Activated CD8-positive, alpha-beta memory T cell treated with anti-CD3 and anti-CD28 coated beads, Interleukin-2, amount 10 ng/mL, durations not matched to agents 7 days and 5 days (primary cell): ENCODE measurements around the gene ADGRE2. TPM values are rescaled to one million over a fixed set of nuclear protein-coding genes. Genes with fewer than 3 reads are reported as not detected.

Experiments
- ATAC-seq: fragments of 150-1000 bp; cut with Tn5 transposase; one replicate; pipeline ENCODE4 v1.10.0; 2021; ENCODE audit warnings: moderate library complexity
- CTCF ChIA-PET: fragments of 350-600 bp; sonication (Branson Sonifier 250); formaldehyde crosslinking; loops from one replicate; lab custom pipeline; 2021; ENCODE audit warnings: antibody characterized with exemption; lab: Charles Lee
- DNase-seq: peaks from one replicate; pipeline ENCODE4 v3.0.0-alpha.2; 2020
- H3K27ac Mint-ChIP-seq: one replicate; pipeline ENCODE4 v1.8.0; 2021; ENCODE audit warnings: mild to moderate bottlenecking, mixed read lengths
- H3K27me3 Mint-ChIP-seq: one replicate; pipeline ENCODE4 v1.8.0; 2021; ENCODE audit warnings: mixed read lengths
- H3K36me3 Mint-ChIP-seq: one replicate; pipeline ENCODE4 v1.8.0; 2021; ENCODE audit warnings: mild to moderate bottlenecking, mixed read lengths
- H3K4me1 Mint-ChIP-seq: one replicate; pipeline ENCODE4 v1.8.0; 2021; ENCODE audit warnings: mixed read lengths
- H3K4me3 Mint-ChIP-seq: one replicate; pipeline ENCODE4 v1.8.0; 2021; ENCODE audit warnings: mild to moderate bottlenecking, moderate library complexity, mixed read lengths
- H3K9me3 Mint-ChIP-seq: one replicate; pipeline ENCODE4 v1.8.0; 2022; ENCODE audit warnings: low read depth, mixed read lengths
- total RNA-seq, 2 experiments: library from RNA; stranded (reverse); gene quantifications; one replicate each; pipeline ENCODE4 v1.2.3, GENCODE V29; 2021

The ADGRE2 gene
- total RNA-seq, 2 experiments from 2014 or later = 0.49 to 0.50 TPM

DNA sequence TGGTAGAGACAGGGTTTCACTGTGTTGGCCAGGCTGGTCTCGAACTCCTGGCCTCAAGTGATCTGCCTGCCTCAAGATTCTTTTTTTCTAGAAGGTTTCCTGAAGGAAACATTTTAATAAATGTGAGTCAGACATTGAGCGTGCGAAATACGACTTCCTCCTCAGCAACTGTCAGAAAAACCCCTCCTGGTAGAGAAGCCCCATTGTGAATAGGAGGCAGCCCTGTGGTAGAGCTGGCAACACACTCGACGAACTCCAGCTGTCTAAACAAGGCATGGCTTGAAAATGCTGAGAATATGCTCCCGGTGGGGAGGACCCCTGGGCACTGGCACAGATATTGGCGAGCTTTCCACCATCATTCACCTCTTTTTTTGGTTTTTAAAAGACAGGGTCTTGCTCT is 78.7 kb downstream of the ADGRE2 start:
- H3K9me3 Mint-ChIP-seq = peaks cover 3% of the 10 kb centered on the region
- no peak overlapping the region for H3K4me3 Mint-ChIP-seq
- ATAC-seq (no peak), DNase-seq (no peak)
- peaks cover 48% of the 10 kb centered on the region for H3K36me3 Mint-ChIP-seq
- H3K27me3 Mint-ChIP-seq = no peaks in the 10 kb centered on the region
- no peaks in the 10 kb centered on the region for H3K4me1 Mint-ChIP-seq
- H3K27ac Mint-ChIP-seq = no peak overlapping the region
- CTCF ChIA-PET = no interaction called here

DNA sequence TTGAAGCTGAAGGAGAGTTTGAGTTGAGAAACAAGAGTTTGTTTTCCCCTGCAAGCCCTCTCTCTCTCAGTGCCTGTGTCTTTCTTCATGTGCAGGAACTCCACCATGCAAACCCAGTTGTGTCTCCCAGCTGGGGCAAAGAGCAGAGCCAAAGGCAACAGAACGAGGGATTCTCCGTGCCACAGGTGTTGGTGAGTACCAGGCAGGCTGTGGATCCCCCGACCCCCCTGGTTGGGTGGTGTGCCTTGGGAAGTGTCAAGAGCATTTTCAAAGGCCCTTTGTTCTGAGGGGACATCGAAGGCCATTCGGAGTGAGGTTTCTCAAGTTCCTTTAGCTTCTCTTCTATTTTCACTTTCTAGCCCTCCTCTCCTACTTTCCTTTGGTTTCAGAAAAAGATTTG is 82.9 kb downstream of the ADGRE2 start:
- DNase-seq (no peak), ATAC-seq (no peak)
- no peaks in the 10 kb centered on the region for H3K9me3 Mint-ChIP-seq
- H3K36me3 Mint-ChIP-seq = peaks cover 22% of the 10 kb centered on the region
- no peaks in the 10 kb centered on the region for H3K27me3 Mint-ChIP-seq
- no peak overlapping the region for H3K4me3 Mint-ChIP-seq
- no peak overlapping the region for H3K27ac Mint-ChIP-seq
- CTCF ChIA-PET = interaction anchor here (1.5 kb wide), 1 partner anchor 11 kb away, joined by 5 read pairs; no protein-coding TSS in a partner anchor
- peaks cover 7% of the 10 kb centered on the region for H3K4me1 Mint-ChIP-seq

DNA sequence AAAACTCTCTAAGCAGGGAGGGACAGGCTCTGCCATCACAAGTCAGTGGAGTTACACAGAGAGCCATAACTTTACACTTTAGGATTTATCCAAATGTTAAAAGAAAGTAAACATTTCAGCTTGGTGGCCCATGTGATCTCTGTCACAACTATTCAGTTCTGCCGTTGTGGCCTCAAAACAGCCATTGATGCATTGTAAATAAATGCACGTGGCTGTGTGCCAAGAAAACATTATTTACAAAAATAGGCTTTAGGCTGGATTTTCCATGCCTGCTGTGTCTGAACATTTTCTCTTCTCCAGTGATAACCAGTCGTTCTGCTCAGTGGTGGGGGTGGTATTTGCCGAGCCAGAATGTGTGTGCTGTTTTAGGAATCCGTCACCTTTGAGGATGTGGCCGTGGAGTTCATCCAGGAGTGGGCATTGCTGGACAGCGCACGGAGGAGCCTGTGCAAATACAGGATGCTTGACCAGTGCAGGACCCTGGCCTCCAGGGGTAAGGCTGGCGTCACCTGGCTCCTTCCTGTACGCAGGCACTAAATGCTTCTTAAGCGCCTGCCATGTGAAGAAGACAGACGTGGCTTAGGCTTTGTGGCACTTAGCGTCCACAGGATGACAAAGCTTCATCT is 83.6 kb downstream of the ADGRE2 start:
- DNase-seq = no peak
- ATAC-seq = no peak
- Mint-ChIP-seq H3K27ac (no peak overlapping the region), H3K4me1 (peaks cover 10% of the 10 kb centered on the region), H3K9me3 (no peaks in the 10 kb centered on the region), H3K36me3 (peaks cover 18% of the 10 kb centered on the region), H3K4me3 (no peak overlapping the region), H3K27me3 (no peaks in the 10 kb centered on the region)
- CTCF ChIA-PET = no interaction called here

DNA sequence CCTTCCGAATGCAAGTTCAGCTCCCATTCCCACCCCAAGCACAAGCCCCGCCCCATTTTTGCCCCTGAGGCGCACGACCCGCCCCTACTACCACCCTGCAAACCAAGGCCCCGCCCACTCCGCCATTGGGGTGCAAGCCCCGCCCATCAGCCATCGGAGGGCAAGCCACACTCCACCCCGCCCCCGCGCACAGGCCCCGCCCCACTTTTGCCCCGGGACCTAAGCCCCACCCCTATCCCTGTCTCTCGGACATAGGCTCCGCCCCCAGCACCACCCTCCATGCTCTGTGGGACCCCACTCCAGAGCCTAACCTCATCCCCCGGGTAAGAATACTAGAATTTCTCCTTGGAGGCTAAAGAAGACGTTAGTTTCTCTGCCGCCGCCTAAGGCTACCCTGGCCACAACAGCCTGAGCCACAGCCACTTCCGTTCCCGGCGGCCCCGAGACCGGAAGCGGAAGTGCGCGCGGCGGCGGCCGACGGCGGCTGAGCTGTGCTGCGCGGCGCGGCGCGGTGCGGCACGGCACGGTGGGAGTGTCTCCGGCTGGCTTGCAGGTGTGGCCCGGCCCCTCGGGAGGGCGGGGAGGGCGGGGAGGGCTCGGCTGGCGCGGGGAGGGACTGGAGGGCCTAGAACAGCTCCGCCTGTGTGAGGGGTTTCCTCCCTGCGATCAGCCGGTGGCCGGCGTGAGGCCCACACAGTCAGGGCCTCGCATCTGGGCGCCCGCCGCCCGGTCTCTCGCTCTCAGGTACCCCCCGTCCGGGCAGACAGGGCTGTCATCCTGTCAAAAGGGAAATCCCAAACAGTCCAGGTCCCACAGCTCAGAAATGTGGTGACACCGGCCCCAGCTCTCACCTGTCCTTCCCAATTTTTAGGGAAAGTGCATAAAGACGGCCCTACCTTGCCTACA is 88.5 kb downstream of the ADGRE2 start, which contains the start of gene ZNF333:
TSS of gene ZNF333 (plus strand) at position 451 of the 906 bp plus-strand sequence. CDS start 3,444 bp downstream, outside the sequence.
- Mint-ChIP-seq H3K36me3 (no peaks in the 10 kb centered on the region), H3K9me3 (no peaks in the 10 kb centered on the region), H3K27ac (peak within 1 kb of the TSS; percentile 100)

DNA sequence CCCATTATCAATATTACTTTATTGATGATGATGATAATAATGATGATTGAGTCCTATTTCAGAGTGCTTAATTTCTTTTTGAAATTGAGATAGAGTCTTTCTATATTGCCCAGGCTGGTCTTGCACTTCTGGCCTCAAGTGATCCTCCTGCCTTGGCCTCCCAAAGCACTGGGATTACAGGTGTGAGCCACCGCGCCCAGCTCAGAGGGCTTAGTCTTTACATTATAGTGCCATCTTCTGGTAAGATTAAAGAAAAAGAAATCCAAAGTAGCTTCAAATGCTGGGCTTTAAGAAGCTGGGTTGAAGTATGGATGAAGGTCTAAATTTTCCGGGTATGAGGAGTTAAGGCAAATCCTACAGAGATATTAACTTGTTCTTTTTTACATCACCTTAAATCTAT is 91.9 kb downstream of the ADGRE2 start:
- DNase-seq (peak; percentile 44), ATAC-seq (no peak)
- Mint-ChIP-seq H3K27me3 (no peaks in the 10 kb centered on the region), H3K4me3 (no peak overlapping the region), H3K27ac (no peak overlapping the region), H3K4me1 (peaks cover 12% of the 10 kb centered on the region), H3K9me3 (no peaks in the 10 kb centered on the region), H3K36me3 (no peaks in the 10 kb centered on the region)
- CTCF ChIA-PET = interaction anchor here (0.7 to 8.6 kb wide), 9 partner anchors 12 to 180 kb away, joined by 3 to 226 read pairs (median 5); partner anchors contain the start of genes ADGRE3 and NDUFB7

More for the DNA sequence above, 88.5 kb downstream of the ADGRE2 start, which contains the start of gene ZNF333:
- Mint-ChIP-seq H3K4me1 (peaks cover 12% of the 10 kb centered on the region), H3K4me3 (peak within 1 kb of the TSS; percentile 87), H3K27me3 (no peaks in the 10 kb centered on the region)
- DNase-seq (peak; percentile 100), ATAC-seq (peak; percentile 95)
- CTCF ChIA-PET = interaction anchor here (0.6 to 8.6 kb wide), 6 partner anchors 11 to 1493 kb away, joined by 3 to 226 read pairs (median 3); partner anchors contain the start of genes ASF1B and NDUFB7

DNA sequence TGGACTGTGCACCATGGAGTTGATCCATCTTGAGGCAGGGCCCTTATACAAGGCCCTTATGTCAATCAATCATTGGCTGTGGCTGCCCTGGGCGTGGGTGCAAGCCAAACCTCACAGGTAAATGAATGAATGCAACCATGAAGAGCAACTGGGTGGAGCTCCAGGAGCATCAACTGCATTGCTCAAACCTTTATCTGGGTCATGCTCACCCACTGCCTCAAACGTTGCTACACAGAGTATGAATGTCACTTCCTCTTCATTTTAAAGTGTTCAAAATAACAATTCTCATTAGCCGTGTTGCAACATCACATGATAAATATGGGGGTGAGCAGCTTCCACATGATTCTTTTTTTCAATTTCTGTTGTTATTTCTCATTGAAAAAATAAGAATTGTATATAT is 94.9 kb downstream of the ADGRE2 start:
- no peaks in the 10 kb centered on the region for H3K27me3 Mint-ChIP-seq
- no peaks in the 10 kb centered on the region for H3K4me1 Mint-ChIP-seq
- CTCF ChIA-PET = interaction anchor here (0.5 to 8.6 kb wide), 3 partner anchors 109 to 1828 kb away, joined by 3 to 226 read pairs (median 17); partner anchors contain the start of gene NDUFB7
- H3K27ac Mint-ChIP-seq = no peak overlapping the region
- H3K9me3 Mint-ChIP-seq = no peaks in the 10 kb centered on the region
- ATAC-seq (no peak), DNase-seq (no peak)
- no peak overlapping the region for H3K4me3 Mint-ChIP-seq
- H3K36me3 Mint-ChIP-seq = no peaks in the 10 kb centered on the region

Other genes with a start within 250 kb of the ADGRE2 start
- 100 to 1,000 TPM; 142 to 176 TPM for gene TECR, start 249.0 kb downstream of the ADGRE2 start, total RNA-seq
- 100 to 1,000 TPM; 113 to 129 TPM for gene NDUFB7, start 206.5 kb downstream of the ADGRE2 start, total RNA-seq
- not detected for gene CLEC17A, start 195.5 kb downstream of the ADGRE2 start, total RNA-seq
- gene ADGRE3, start 103.7 kb downstream of the ADGRE2 start, total RNA-seq = not detected
- gene ZNF333, start 88.5 kb downstream of the ADGRE2 start, total RNA-seq = 10 to 100 TPM in 1 of 2 experiments, 1 to 10 TPM in 1; 8.5 to 11.1 TPM
- not detected for gene OR7A5, start 56.6 kb upstream of the ADGRE2 start, total RNA-seq
- gene OR7C1, start 56.6 kb upstream of the ADGRE2 start, total RNA-seq = not detected
- gene OR7A10, start 70.4 kb upstream of the ADGRE2 start, total RNA-seq = not detected
- gene OR7A17, start 107.6 kb upstream of the ADGRE2 start, total RNA-seq = not detected
- gene OR7C2, start 162.9 kb upstream of the ADGRE2 start, total RNA-seq = not detected
- gene SLC1A6, start 201.3 kb upstream of the ADGRE2 start, total RNA-seq = not detected